Body of pancreas (tissue), 4 donors: ENCODE results near the gene ADGRD2. TPM values are rescaled to one million over a fixed set of nuclear protein-coding genes. Genes with fewer than 3 reads are reported as not detected.

Experiments used
- ATAC-seq: fragments of 150-250 bp; one replicate; pipeline ENCODE4 v1.9.1; 2016
- DNase-seq, 4 donors: peaks; one replicate each; pipeline ENCODE4 v3.0.0-alpha.2; 2019
- H3K27ac ChIP-seq, 4 donors: fragments of 200-600 bp; sonication (generic); 1 replicate in 3 of 4; 2 replicates in 1 of 4; pipeline versions ENCODE4 v1.5.1 to v1.6.1; 2016 to 2019; ENCODE audit warnings: mild to moderate bottlenecking in 1 of 4, mixed read lengths in 1 of 4, moderate library complexity in 1 of 4
- H3K27me3 ChIP-seq, 2 donors: fragments of 200-600 bp; sonication (generic); one replicate each; pipeline ENCODE4 v1.6.0; 2016; ENCODE audit warnings: mild to moderate bottlenecking in 1 of 2
- H3K36me3 ChIP-seq, 2 donors: fragments of 200-600 bp; sonication (generic); replicated peaks in 1 of 2; 2 replicates each; pipeline ENCODE4 v1.5.1; 2016; ENCODE audit warnings: low read depth in 2 of 2; ENCODE audit not compliant: insufficient read depth in 1 of 2
- H3K4me1 ChIP-seq: fragments of 200-600 bp; sonication (generic); one replicate; pipeline ENCODE4 v1.6.0; 2016
- H3K4me3 ChIP-seq, 2 donors: fragments of 200-600 bp; sonication (generic); 1 replicate in 1 of 2; 2 replicates in 1 of 2; pipeline ENCODE4 v1.5.1; 2016 to 2019
- H3K9me3 ChIP-seq, 3 donors: fragments of 200-600 bp; sonication (generic); 1 replicate in 2 of 3; 2 replicates in 1 of 3; pipeline ENCODE4 v1.5.1; 2016
- CTCF ChIP-seq, 7 experiments: fragments of 450-650 bp in 4 of 7; fragments of 200-600 bp in 3 of 7; sonication (generic) in 3 of 7; IDR thresholded peaks; one replicate each; pipeline ENCODE4 v1.5.1; 2016 to 2019; ENCODE audit warnings: antibody characterized with exemption in 7 of 7
- POLR2A ChIP-seq, 3 donors: fragments of 450-650 bp; IDR thresholded peaks; one replicate each; pipeline ENCODE4 v1.6.1; 2016; ENCODE audit warnings: antibody characterized with exemption in 3 of 3, mild to moderate bottlenecking in 2 of 3
- WGBS, 2 donors: methylation state at CpG; one replicate each; pipeline ENCODE4 v1.1.5; 2017; 5-methylcytosine and 5-hydroxymethylcytosine counted together
- intact Hi-C: fragments of 100-400 bp; cut with DNase I; formaldehyde crosslinking; loops from one replicate; pipeline ENCODE4 v1.15.1; 2023
- total RNA-seq, 2 donors: library from RNA; depleted of rRNA; stranded (reverse); fragments of >200 nt; gene quantifications; one replicate each; pipeline ENCODE4 v1.1.0, GENCODE V29; 2016

The ADGRD2 gene
- total RNA-seq, 2 donors from 2014 or later: not detected

DNA sequence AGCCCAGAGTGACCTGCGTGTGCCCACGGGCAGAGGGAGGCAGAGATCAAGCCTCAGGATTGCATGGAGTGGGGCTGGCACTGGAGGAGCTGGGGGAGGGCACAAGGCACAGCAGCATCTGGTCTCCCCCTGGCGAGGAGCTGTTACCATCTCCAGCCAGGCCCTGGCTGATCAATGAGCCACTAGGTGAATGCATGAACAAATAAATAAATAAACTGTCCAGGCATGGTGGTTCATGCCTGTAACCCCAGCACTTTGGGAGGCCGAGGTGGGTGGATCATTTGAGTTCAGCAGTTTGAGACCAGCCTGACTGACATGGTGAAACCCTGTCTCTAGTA lies 20.8 kb upstream of the ADGRD2 start:
- H3K36me3 ChIP-seq: no peaks in the 10 kb centered on the region
- no peak overlapping the region for H3K27ac ChIP-seq
- no peak for DNase-seq
- H3K9me3 ChIP-seq: no peaks in the 10 kb centered on the region
- H3K4me3 ChIP-seq: no peak overlapping the region
- TF ChIP-seq POLR2A (IDR thresholded peaks at IDR 0.05) (no peak), CTCF (IDR thresholded peaks at IDR 0.05) (no peak)
- intact Hi-C loops: no loop called here
- no peaks in the 10 kb centered on the region for H3K27me3 ChIP-seq
- no peak for ATAC-seq
- 62 to 66% methylated on average over 4 of the region's 4 CpGs for WGBS, 2 donors
- H3K4me1 ChIP-seq: no peaks in the 10 kb centered on the region

DNA sequence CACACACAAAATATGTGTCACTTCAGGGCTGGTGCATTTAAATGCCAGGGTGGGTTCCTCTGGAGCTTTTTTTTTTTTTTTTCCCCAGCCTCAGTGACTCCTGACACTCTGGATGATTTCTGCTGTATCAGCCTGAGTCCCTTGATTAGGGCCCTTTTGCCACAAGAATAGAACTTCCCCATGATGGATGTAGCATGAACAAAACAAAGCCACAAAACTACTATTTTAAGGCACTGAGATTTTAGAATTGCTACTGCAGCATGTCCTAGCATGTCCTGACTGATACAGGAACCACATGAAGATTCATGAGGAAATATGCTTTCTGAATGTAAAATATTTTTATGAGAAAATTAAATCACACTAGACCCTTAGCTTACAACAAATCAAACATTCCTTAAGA lies 13.9 kb upstream of the ADGRD2 start:
- H3K4me1 ChIP-seq: no peaks in the 10 kb centered on the region
- intact Hi-C loops: no loop called here
- no peak for ATAC-seq
- no peaks in the 10 kb centered on the region for H3K27me3 ChIP-seq
- H3K27ac ChIP-seq: no peak overlapping the region
- no peaks in the 10 kb centered on the region for H3K36me3 ChIP-seq
- H3K9me3 ChIP-seq: peaks cover 0 to 7% (median 0%) of the 10 kb centered on the region in 3 donors
- TF ChIP-seq POLR2A (IDR thresholded peaks at IDR 0.05) (no peak), CTCF (IDR thresholded peaks at IDR 0.05) (no peak)
- no peak for DNase-seq
- no peak overlapping the region for H3K4me3 ChIP-seq

DNA sequence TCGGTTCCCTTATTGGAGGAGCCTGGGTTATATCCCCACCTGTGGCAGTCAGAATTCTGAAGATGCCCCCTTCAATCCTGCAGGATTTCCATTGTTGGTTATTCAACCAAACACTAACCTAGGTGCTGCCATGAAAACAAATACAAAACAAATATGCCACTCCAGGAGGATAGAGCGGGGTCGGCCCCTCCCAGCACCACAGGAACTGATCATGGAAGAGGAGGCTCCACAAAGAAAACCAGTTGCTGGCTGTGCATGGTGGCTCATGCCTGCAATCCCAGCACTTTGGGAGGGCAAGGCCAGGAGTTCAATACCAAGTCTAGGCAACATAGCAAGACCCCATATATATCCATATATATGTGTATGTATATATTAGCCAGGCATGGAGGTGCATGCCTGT lies 13.2 kb upstream of the ADGRD2 start:
- H3K36me3 ChIP-seq: no peaks in the 10 kb centered on the region
- DNase-seq (no peak), ATAC-seq (no peak)
- intact Hi-C loops: no loop called here
- 89 to 90% methylated on average over 3 of the region's 3 CpGs for WGBS, 2 donors
- TF ChIP-seq POLR2A (IDR thresholded peaks at IDR 0.05) (no peak), CTCF (IDR thresholded peaks at IDR 0.05) (no peak)
- H3K9me3 ChIP-seq: peaks cover 0 to 7% (median 0%) of the 10 kb centered on the region in 3 donors
- H3K4me1 ChIP-seq: no peaks in the 10 kb centered on the region
- H3K27ac ChIP-seq: no peak overlapping the region
- H3K27me3 ChIP-seq: no peaks in the 10 kb centered on the region
- H3K4me3 ChIP-seq: no peak overlapping the region

DNA sequence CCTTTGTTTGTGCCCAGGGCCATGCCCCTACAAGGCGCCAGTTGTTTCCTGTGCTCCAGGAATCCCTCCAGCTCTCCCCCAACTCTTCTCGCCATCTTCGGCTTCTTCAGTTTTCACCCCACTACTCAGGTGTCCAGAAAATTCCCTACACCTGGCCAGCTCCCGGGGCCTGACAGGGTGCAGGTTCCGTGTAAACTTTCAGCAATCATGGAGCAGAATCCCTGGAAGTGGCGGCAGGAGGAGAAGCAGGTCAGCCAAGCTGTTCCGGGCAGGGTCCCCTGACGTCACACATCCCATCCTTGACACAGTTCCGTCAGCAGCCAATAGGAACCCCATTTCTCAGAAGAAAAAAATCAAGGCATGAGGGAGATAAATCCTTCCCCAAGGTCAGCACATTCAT lies 12.2 kb upstream of the ADGRD2 start:
- no peak for TF ChIP-seq CTCF (IDR thresholded peaks at IDR 0.05)
- ATAC-seq (no peak), DNase-seq (no peak)
- Histone ChIP-seq H3K9me3 (peaks cover 0 to 7% (median 0%) of the 10 kb centered on the region in 3 donors), H3K27ac (no peak overlapping the region), H3K4me3 (no peak overlapping the region), H3K36me3 (no peaks in the 10 kb centered on the region), H3K27me3 (no peaks in the 10 kb centered on the region), H3K4me1 (no peaks in the 10 kb centered on the region)
- intact Hi-C loops: no loop called here
- 57 to 59% methylated on average over 9 of the region's 9 CpGs for WGBS, 2 donors

DNA sequence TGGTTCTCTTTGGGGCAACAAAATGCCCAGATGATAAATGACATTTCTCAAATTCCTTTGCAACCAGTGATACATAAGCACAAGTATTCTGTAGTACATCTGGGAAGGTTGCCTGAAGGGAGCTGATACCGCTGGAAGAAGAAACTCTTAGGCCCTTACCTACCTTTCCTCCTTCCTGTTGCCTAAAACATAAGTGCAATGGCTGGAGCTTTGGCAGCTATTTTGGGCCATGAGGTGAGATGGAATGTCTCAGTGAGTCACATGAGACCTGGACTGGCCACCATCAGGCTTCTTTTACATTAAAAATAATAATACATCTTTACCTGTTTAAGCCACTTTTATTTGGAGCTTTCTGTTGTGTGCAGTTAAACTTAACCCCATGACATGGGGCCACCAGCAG lies 11.2 kb upstream of the ADGRD2 start:
- no peak for DNase-seq
- Histone ChIP-seq H3K4me1 (no peaks in the 10 kb centered on the region), H3K36me3 (no peaks in the 10 kb centered on the region), H3K9me3 (peaks cover 0 to 7% (median 0%) of the 10 kb centered on the region in 3 donors), H3K27ac (no peak overlapping the region), H3K4me3 (no peak overlapping the region), H3K27me3 (no peaks in the 10 kb centered on the region)
- 85 to 100% methylated on average over 1 of the region's 1 CpG for WGBS, 2 donors
- TF ChIP-seq POLR2A (IDR thresholded peaks at IDR 0.05) (no peak), CTCF (IDR thresholded peaks at IDR 0.05) (no peak)
- intact Hi-C loops: no loop called here
- ATAC-seq: no peak
